ENCODE measurements around the gene TAF1B. TPM values are rescaled to one million over a fixed set of nuclear protein-coding genes. Genes with fewer than 3 reads are reported as not detected.
"Not testable (repeated sequence)": the region's sequence is repeated elsewhere in the genome, so short reads cannot be mapped to it uniquely, and the experiment has no call there.

TAF1B gene
- total RNA-seq, 1 experiment from 2014 or later = 35.2 TPM

- TF ChIP-seq POLR2AphosphoS5 (IDR thresholded peaks at IDR 0.05; ENCODE audit: low read depth, low read length) (no peak), TCF7L2 (IDR thresholded peaks at IDR 0.05; ENCODE audit: low read depth, low read length) (no peak), SIN3A (IDR thresholded peaks at IDR 0.05; ENCODE audit: borderline replicate concordance, insufficient read depth, low read depth, low read length) (no peak)
- TF ChIP-seq, protein P1, sequence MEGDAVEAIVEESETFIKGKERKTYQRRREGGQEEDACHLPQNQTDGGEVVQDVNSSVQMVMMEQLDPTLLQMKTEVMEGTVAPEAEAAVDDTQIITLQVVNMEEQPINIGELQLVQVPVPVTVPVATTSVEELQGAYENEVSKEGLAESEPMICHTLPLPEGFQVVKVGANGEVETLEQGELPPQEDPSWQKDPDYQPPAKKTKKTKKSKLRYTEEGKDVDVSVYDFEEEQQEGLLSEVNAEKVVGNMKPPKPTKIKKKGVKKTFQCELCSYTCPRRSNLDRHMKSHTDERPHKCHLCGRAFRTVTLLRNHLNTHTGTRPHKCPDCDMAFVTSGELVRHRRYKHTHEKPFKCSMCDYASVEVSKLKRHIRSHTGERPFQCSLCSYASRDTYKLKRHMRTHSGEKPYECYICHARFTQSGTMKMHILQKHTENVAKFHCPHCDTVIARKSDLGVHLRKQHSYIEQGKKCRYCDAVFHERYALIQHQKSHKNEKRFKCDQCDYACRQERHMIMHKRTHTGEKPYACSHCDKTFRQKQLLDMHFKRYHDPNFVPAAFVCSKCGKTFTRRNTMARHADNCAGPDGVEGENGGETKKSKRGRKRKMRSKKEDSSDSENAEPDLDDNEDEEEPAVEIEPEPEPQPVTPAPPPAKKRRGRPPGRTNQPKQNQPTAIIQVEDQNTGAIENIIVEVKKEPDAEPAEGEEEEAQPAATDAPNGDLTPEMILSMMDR (IDR thresholded peaks at IDR 0.05) = no peak
- TF ChIP-seq, protein P2, sequence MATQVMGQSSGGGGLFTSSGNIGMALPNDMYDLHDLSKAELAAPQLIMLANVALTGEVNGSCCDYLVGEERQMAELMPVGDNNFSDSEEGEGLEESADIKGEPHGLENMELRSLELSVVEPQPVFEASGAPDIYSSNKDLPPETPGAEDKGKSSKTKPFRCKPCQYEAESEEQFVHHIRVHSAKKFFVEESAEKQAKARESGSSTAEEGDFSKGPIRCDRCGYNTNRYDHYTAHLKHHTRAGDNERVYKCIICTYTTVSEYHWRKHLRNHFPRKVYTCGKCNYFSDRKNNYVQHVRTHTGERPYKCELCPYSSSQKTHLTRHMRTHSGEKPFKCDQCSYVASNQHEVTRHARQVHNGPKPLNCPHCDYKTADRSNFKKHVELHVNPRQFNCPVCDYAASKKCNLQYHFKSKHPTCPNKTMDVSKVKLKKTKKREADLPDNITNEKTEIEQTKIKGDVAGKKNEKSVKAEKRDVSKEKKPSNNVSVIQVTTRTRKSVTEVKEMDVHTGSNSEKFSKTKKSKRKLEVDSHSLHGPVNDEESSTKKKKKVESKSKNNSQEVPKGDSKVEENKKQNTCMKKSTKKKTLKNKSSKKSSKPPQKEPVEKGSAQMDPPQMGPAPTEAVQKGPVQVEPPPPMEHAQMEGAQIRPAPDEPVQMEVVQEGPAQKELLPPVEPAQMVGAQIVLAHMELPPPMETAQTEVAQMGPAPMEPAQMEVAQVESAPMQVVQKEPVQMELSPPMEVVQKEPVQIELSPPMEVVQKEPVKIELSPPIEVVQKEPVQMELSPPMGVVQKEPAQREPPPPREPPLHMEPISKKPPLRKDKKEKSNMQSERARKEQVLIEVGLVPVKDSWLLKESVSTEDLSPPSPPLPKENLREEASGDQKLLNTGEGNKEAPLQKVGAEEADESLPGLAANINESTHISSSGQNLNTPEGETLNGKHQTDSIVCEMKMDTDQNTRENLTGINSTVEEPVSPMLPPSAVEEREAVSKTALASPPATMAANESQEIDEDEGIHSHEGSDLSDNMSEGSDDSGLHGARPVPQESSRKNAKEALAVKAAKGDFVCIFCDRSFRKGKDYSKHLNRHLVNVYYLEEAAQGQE (IDR thresholded peaks at IDR 0.05; ENCODE audit: insufficient read depth in 1 of 2, low read depth in 2 of 2, low read length in 1 of 2) = no peak
- no peaks in the 10 kb centered on the region for H3K36me3 ChIP-seq (ENCODE audit: control insufficient read depth, insufficient read depth, low read length)
- ChIA-PET CTCF (interaction anchor here (0.7 kb wide), 1 partner anchor 159 kb away, joined by 3 read pairs; no protein-coding TSS in a partner anchor), POLR2A (no interaction called here)
- ATAC-seq = no peak
- intact Hi-C loops (cut with micrococcal nuclease; ENCODE audit: unreplicated experiment) (no loop called here), in situ Hi-C loops (cut with HindIII; ENCODE audit: low pct_unique_long_range_greater_than_20kb, low sequenced_read_pairs) (no loop called here)
- no peak overlapping the region for H3K4me3 ChIP-seq (ENCODE audit: low read depth in 2 of 2, low read length in 2 of 2)
- no peaks in the 10 kb centered on the region for H3K4me1 ChIP-seq (ENCODE audit: control insufficient read depth, insufficient read depth, low read length)
- H3K27ac ChIP-seq (ENCODE audit: low read length) = no peak overlapping the region
- no TSS peak for BruUV-seq (replicated peaks)
- DNase-seq (ENCODE audit: low read depth, low spot score) = no peak
- no peaks in the 10 kb centered on the region for H3K9me3 ChIP-seq (ENCODE audit: control insufficient read depth, insufficient read depth, low read depth, low read length)
- H3K27me3 ChIP-seq (ENCODE audit: control insufficient read depth, insufficient read depth, low read length) = peaks cover 3% of the 10 kb centered on the region; the same call in 1 of the 2 replicates
Measured at GRCh38 chr2:9832586-9832985, 10.7 kb upstream of the TAF1B start.

GRCh38 chr2:9835068-9835467 lies 8.2 kb upstream of the TAF1B start:
- H3K27me3 ChIP-seq (ENCODE audit: control insufficient read depth, insufficient read depth, low read length); H3K27ac ChIP-seq (ENCODE audit: low read length); CTCF ChIA-PET; intact Hi-C loops (cut with micrococcal nuclease; ENCODE audit: unreplicated experiment); in situ Hi-C loops (cut with HindIII; ENCODE audit: low pct_unique_long_range_greater_than_20kb, low sequenced_read_pairs); H3K4me1 ChIP-seq (ENCODE audit: control insufficient read depth, insufficient read depth, low read length); H3K4me3 ChIP-seq (ENCODE audit: low read depth in 2 of 2, low read length in 2 of 2); H3K36me3 ChIP-seq (ENCODE audit: control insufficient read depth, insufficient read depth, low read length); POLR2A ChIA-PET; BruUV-seq (replicated peaks); ATAC-seq; DNase-seq (ENCODE audit: low read depth, low spot score); H3K9me3 ChIP-seq (ENCODE audit: control insufficient read depth, insufficient read depth, low read depth, low read length): not testable (repeated sequence)

GRCh38 chr2:9836074-9836473 lies 7.2 kb upstream of the TAF1B start:
- Histone ChIP-seq H3K4me3 (ENCODE audit: low read depth in 2 of 2, low read length in 2 of 2) (no peak overlapping the region), H3K9me3 (ENCODE audit: control insufficient read depth, insufficient read depth, low read depth, low read length) (no peaks in the 10 kb centered on the region), H3K4me1 (ENCODE audit: control insufficient read depth, insufficient read depth, low read length) (no peaks in the 10 kb centered on the region), H3K27ac (ENCODE audit: low read length) (no peak overlapping the region), H3K27me3 (ENCODE audit: control insufficient read depth, insufficient read depth, low read length) (no peaks in the 10 kb centered on the region), H3K36me3 (ENCODE audit: control insufficient read depth, insufficient read depth, low read length) (no peaks in the 10 kb centered on the region)
- ATAC-seq (no peak), DNase-seq (ENCODE audit: low read depth, low spot score) (no peak)
- POLR2A ChIA-PET = interaction anchor here (0.6 kb wide), 1 partner anchor 12 kb away, joined by 3 read pairs; no protein-coding TSS in a partner anchor
- no peak for TF ChIP-seq TCF7L2 (IDR thresholded peaks at IDR 0.05; ENCODE audit: low read depth, low read length)
- TF ChIP-seq SIN3A (IDR thresholded peaks at IDR 0.05; ENCODE audit: borderline replicate concordance, insufficient read depth, low read depth, low read length) = no peak
- TF ChIP-seq, protein P1 (IDR thresholded peaks at IDR 0.05) = no peak
- TF ChIP-seq, protein P2 (IDR thresholded peaks at IDR 0.05; ENCODE audit: insufficient read depth in 1 of 2, low read depth in 2 of 2, low read length in 1 of 2) = no peak
- TF ChIP-seq POLR2AphosphoS5 (IDR thresholded peaks at IDR 0.05; ENCODE audit: low read depth, low read length) = no peak
- no TSS peak for BruUV-seq (replicated peaks)
- in situ Hi-C loops (cut with HindIII; ENCODE audit: low pct_unique_long_range_greater_than_20kb, low sequenced_read_pairs) = no loop called here
- CTCF ChIA-PET = no interaction called here
- intact Hi-C loops (cut with micrococcal nuclease; ENCODE audit: unreplicated experiment) = no loop called here
